T-cell (primary cell): ENCODE results near the gene WIPF3. TPM values are rescaled to one million over a fixed set of nuclear protein-coding genes. Genes with fewer than 3 reads are reported as not detected.
"Not testable (repeated sequence)": the region's sequence is repeated elsewhere in the genome, so short reads cannot be mapped to it uniquely, and the experiment has no call there.

Experiments
- ATAC-seq, 4 experiments: fragments of 200-7000 bp in 3 of 4; fragments of 150-1000 bp in 1 of 4; cut with Tn5 transposase; replicated peaks in 1 of 4; 1 replicate in 3 of 4; 2 replicates in 1 of 4; pipeline ENCODE4 v1.10.0; 2021; ENCODE audit warnings: moderate library complexity in 3 of 4, mild to moderate bottlenecking in 2 of 4, moderate number of reproducible peaks in 1 of 4
- CTCF ChIA-PET, 2 donors: fragments of 300-600 bp; sonication (Branson Sonifier 250); formaldehyde crosslinking; loops; one replicate each; lab custom pipeline; 2022; ENCODE audit warnings: antibody characterized with exemption in 2 of 2; lab: Charles Lee
- POLR2A ChIA-PET, 2 donors: fragments of 300-600 bp; sonication (Branson Sonifier 250); formaldehyde crosslinking; loops; one replicate each; lab custom pipeline; 2022; ENCODE audit warnings: antibody characterized with exemption in 2 of 2; lab: Charles Lee
- DNase-seq, 35 experiments: peaks; one replicate each; pipeline versions ENCODE4 v3.0.0 to v3.0.0-alpha.2; 2013 to 2023
- H3K27ac ChIP-seq: one replicate; pipeline ENCODE4 v1.5.1; 2013; ENCODE audit warnings: low read length
- H3K27me3 ChIP-seq, 2 experiments: replicated peaks in 1 of 2; 1 replicate in 1 of 2; 2 replicates in 1 of 2; pipeline versions ENCODE4 v1.6.1 to v1.7.0; 2013; ENCODE audit warnings: low read length in 1 of 2, mixed read lengths in 1 of 2; ENCODE audit not compliant: control insufficient read depth in 2 of 2, insufficient read depth in 2 of 2; ENCODE audit errors: extremely low read depth in 1 of 2
- H3K36me3 ChIP-seq, 2 donors: 1 replicate in 1 of 2; 2 replicates in 1 of 2; pipeline versions ENCODE4 v1.6.1 to v1.7.0; 2013; ENCODE audit warnings: low read length in 1 of 2; ENCODE audit not compliant: control insufficient read depth in 2 of 2, insufficient read depth in 1 of 2; ENCODE audit errors: extremely low read depth in 1 of 2
- H3K4me1 ChIP-seq, 2 experiments: 1 replicate in 1 of 2; 2 replicates in 1 of 2; pipeline versions ENCODE4 v1.6.1 to v1.7.0; 2013; ENCODE audit warnings: low read length in 2 of 2, mixed read lengths in 1 of 2; ENCODE audit not compliant: insufficient read depth in 2 of 2, control insufficient read depth in 1 of 2; ENCODE audit errors: extremely low read depth in 1 of 2
- H3K4me3 ChIP-seq, 2 donors: 1 replicate in 1 of 2; 2 replicates in 1 of 2; pipeline versions ENCODE4 v1.5.1 to v1.7.0; 2013; ENCODE audit warnings: mild to moderate bottlenecking in 2 of 2, low read length in 1 of 2, moderate library complexity in 1 of 2; ENCODE audit not compliant: control insufficient read depth in 1 of 2; ENCODE audit errors: extremely low read depth in 1 of 2
- H3K9me3 ChIP-seq: 2 replicates; pipeline ENCODE4 v1.7.0; 2013
- H3K27ac Mint-ChIP-seq, 2 donors: one replicate each; pipeline ENCODE4 v1.8.0; 2020 to 2021; ENCODE audit warnings: mild to moderate bottlenecking in 2 of 2, mixed read lengths in 2 of 2
- H3K27me3 Mint-ChIP-seq, 2 donors: one replicate each; pipeline ENCODE4 v1.8.0; 2021 to 2022; ENCODE audit warnings: mixed read lengths in 2 of 2
- H3K36me3 Mint-ChIP-seq: one replicate; pipeline ENCODE4 v1.8.0; 2021; ENCODE audit warnings: mixed read lengths
- H3K4me1 Mint-ChIP-seq, 3 donors: one replicate each; pipeline ENCODE4 v1.8.0; 2020 to 2022; ENCODE audit warnings: mixed read lengths in 3 of 3, mild to moderate bottlenecking in 1 of 3
- H3K4me3 Mint-ChIP-seq, 3 donors: one replicate each; pipeline ENCODE4 v1.8.0; 2020 to 2022; ENCODE audit warnings: mild to moderate bottlenecking in 3 of 3, mixed read lengths in 3 of 3, moderate library complexity in 3 of 3
- H3K9me3 Mint-ChIP-seq, 3 donors: one replicate each; pipeline ENCODE4 v1.8.0; 2020 to 2022; ENCODE audit warnings: mixed read lengths in 3 of 3
- WGBS: methylation state at CpG from one replicate; pipeline ENCODE4 v1.1.5; 2013; ENCODE audit warnings: missing lambda C conversion rate; ENCODE audit not compliant: insufficient coverage; 5-methylcytosine and 5-hydroxymethylcytosine counted together
- total RNA-seq, 35 experiments: library from RNA in 6 of 35; stranded (reverse) in 6 of 35; fragments of 120-200 nt in 1 of 35; gene quantifications; one replicate each; pipeline versions ENCODE4 v1.2.1 to v1.2.4 and lab custom pipeline; 2013 to 2026

The WIPF3 gene
- total RNA-seq, 5 donors from 2014 or later (not counting 1 experiment from before 2014, with no cell fraction given) = 0.06 to 0.16 (median 0.07) TPM; not detected in 2

GRCh38 chr7:29886827-29887226 lies 80.5 kb downstream of the WIPF3 start:
- no peaks in the 10 kb centered on the region for H3K36me3 ChIP-seq
- no peak for DNase-seq
- Mint-ChIP-seq H3K4me1 (peaks cover 0 to 14% (median 11%) of the 10 kb centered on the region in 3 donors), H3K27ac (no peak overlapping the region), H3K27me3 (peaks cover 7 to 27% of the 10 kb centered on the region in 2 donors), H3K9me3 (no peaks in the 10 kb centered on the region), H3K36me3 (no peaks in the 10 kb centered on the region), H3K4me3 (no peak overlapping the region)
- no peak for ATAC-seq
- no peaks in the 10 kb centered on the region for H3K9me3 ChIP-seq
- H3K4me1 ChIP-seq = peaks cover 0 to 5% of the 10 kb centered on the region in 2 experiments
- ChIA-PET CTCF (no interaction called here), POLR2A (no interaction called here)
- H3K27me3 ChIP-seq = peaks cover 2 to 9% of the 10 kb centered on the region in 2 experiments
- no peak overlapping the region for H3K4me3 ChIP-seq
- H3K27ac ChIP-seq = no peak overlapping the region
- WGBS = 88% methylated on average over 2 of the region's 2 CpGs

GRCh38 chr7:29888006-29888405 lies 81.7 kb downstream of the WIPF3 start:
- H3K36me3 ChIP-seq = no peaks in the 10 kb centered on the region
- H3K27me3 ChIP-seq = peaks cover 2 to 11% of the 10 kb centered on the region in 2 experiments
- CTCF ChIA-PET = no interaction called here
- DNase-seq (no peak), ATAC-seq (no peak)
- POLR2A ChIA-PET = no interaction called here
- peaks cover 7 to 22% of the 10 kb centered on the region in 2 donors for H3K27me3 Mint-ChIP-seq
- H3K9me3 Mint-ChIP-seq = no peaks in the 10 kb centered on the region
- no peak overlapping the region for H3K27ac Mint-ChIP-seq
- no peaks in the 10 kb centered on the region for H3K9me3 ChIP-seq
- H3K4me3 Mint-ChIP-seq = no peak overlapping the region
- H3K4me3 ChIP-seq = no peak overlapping the region
- H3K4me1 Mint-ChIP-seq = peaks cover 0 to 9% (median 4%) of the 10 kb centered on the region in 3 donors
- peaks cover 0 to 5% of the 10 kb centered on the region in 2 experiments for H3K4me1 ChIP-seq
- no peak overlapping the region for H3K27ac ChIP-seq
- 81% methylated on average over 5 of the region's 7 CpGs for WGBS
- H3K36me3 Mint-ChIP-seq = no peaks in the 10 kb centered on the region

DNA sequence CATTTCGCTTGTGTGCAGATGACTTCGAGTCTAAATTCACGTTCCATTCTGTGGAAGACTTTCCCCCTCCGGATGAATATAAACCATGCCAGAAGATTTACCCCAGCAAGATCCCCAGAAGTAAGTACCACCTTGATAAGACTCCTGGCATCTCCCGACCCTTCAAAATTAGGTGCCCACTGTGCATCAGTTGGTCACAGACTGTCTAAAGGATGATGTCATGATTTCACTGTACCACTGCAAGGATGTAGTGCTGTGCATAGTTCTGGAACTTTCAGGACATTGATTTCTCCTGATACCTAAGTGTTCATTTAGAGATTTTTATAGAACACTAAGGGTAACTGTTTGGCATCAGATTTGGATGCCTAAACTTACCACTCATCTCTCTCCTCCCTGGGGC lies 83.0 kb downstream of the WIPF3 start:
- Mint-ChIP-seq H3K27ac (no peak overlapping the region), H3K9me3 (no peaks in the 10 kb centered on the region), H3K4me3 (no peak overlapping the region), H3K27me3 (peaks cover 3 to 16% of the 10 kb centered on the region in 2 donors), H3K36me3 (no peaks in the 10 kb centered on the region), H3K4me1 (peaks cover 0 to 4% (median 0%) of the 10 kb centered on the region in 3 donors)
- 88% methylated on average over 4 of the region's 5 CpGs for WGBS
- POLR2A ChIA-PET = no interaction called here
- Histone ChIP-seq H3K27me3 (peaks cover 2 to 7% of the 10 kb centered on the region in 2 experiments), H3K4me1 (no peaks in the 10 kb centered on the region), H3K9me3 (no peaks in the 10 kb centered on the region), H3K4me3 (no peak overlapping the region), H3K27ac (no peak overlapping the region), H3K36me3 (no peaks in the 10 kb centered on the region)
- no peak for ATAC-seq
- CTCF ChIA-PET = no interaction called here
- no peak for DNase-seq

DNA sequence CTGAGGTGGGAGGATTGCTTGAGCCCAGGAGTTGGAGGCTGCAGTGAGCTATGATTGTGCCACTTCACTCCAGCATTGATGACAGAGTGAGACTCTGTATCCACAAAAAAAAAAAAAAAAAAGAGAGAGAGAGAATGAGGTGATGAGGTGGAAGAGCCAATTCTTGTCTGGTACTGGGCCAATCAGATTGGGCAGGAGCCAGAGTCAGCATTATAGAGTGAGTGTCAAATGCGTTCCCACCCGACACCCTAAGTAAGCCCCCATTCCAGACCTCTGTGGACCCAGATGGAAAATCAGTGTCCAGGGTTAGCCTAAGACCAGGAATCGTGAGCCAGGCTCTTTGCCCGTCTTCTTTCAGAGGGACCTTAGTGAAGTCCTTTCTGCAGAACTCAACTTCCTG lies 83.9 kb downstream of the WIPF3 start:
- Mint-ChIP-seq H3K27me3 (peaks cover under 1 to 8% of the 10 kb centered on the region in 2 donors), H3K36me3 (no peaks in the 10 kb centered on the region), H3K27ac (no peak overlapping the region), H3K9me3 (no peaks in the 10 kb centered on the region), H3K4me1 (no peaks in the 10 kb centered on the region), H3K4me3 (no peak overlapping the region)
- no peak overlapping the region for H3K27ac ChIP-seq
- H3K27me3 ChIP-seq = peaks cover 0 to 4% of the 10 kb centered on the region in 2 experiments
- no peaks in the 10 kb centered on the region for H3K9me3 ChIP-seq
- ChIA-PET POLR2A (no interaction called here), CTCF (no interaction called here)
- ATAC-seq (no peak), DNase-seq (no peak)
- H3K36me3 ChIP-seq = no peaks in the 10 kb centered on the region
- 75% methylated on average over 4 of the region's 4 CpGs for WGBS
- no peaks in the 10 kb centered on the region for H3K4me1 ChIP-seq
- no peak overlapping the region for H3K4me3 ChIP-seq

DNA sequence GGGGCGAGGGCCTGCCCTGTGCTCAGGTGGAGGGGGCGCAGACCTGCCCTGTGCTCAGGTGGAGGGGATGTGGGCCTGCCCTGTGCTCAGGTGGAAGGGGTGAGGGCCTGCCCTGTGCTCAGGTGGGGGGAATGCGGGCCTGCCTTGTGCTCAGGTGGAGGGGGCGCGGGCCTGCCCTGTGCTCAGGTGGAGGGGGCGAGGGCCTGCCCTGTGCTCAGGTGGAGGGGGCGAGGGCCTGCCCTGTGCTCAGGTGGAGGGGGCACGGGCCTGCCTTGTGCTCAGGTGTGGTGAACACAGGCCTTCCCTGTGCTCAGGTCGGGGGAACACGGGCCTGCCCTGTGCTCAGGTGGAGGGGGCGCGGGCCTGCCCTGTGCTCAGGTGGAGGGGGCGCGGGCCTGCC lies 84.5 kb downstream of the WIPF3 start:
- ATAC-seq, H3K27me3 ChIP-seq, CTCF ChIA-PET, H3K4me3 ChIP-seq, H3K27ac ChIP-seq, H3K9me3 Mint-ChIP-seq, H3K4me1 Mint-ChIP-seq, H3K9me3 ChIP-seq, H3K4me3 Mint-ChIP-seq, DNase-seq, H3K27me3 Mint-ChIP-seq, H3K4me1 ChIP-seq, H3K36me3 Mint-ChIP-seq, H3K36me3 ChIP-seq, POLR2A ChIA-PET, H3K27ac Mint-ChIP-seq: not testable (repeated sequence)
- 83% methylated on average over 8 of the region's 14 CpGs for WGBS

- H3K4me1 ChIP-seq = no peaks in the 10 kb centered on the region
- H3K27me3 ChIP-seq = peaks cover 0 to 7% of the 10 kb centered on the region in 2 experiments
- no peak for DNase-seq
- Mint-ChIP-seq H3K36me3 (no peaks in the 10 kb centered on the region), H3K4me1 (no peaks in the 10 kb centered on the region), H3K27ac (no peak overlapping the region), H3K4me3 (no peak overlapping the region), H3K9me3 (peaks cover 0 to 2% (median 0%) of the 10 kb centered on the region in 3 donors), H3K27me3 (peaks cover 0 to 9% of the 10 kb centered on the region in 2 donors)
- no CpG with 5 or more reads among the region's 4 CpGs for WGBS
- CTCF ChIA-PET = no interaction called here
- no peak overlapping the region for H3K27ac ChIP-seq
- H3K36me3 ChIP-seq = no peaks in the 10 kb centered on the region
- no peak for ATAC-seq
- POLR2A ChIA-PET = no interaction called here
- no peaks in the 10 kb centered on the region for H3K9me3 ChIP-seq
- no peak overlapping the region for H3K4me3 ChIP-seq
Observed at GRCh38 chr7:29891766-29892165, 85.5 kb downstream of the WIPF3 start.

- no peak for DNase-seq
- no peaks in the 10 kb centered on the region for H3K9me3 ChIP-seq
- Mint-ChIP-seq H3K27me3 (peaks cover 0 to 11% of the 10 kb centered on the region in 2 donors), H3K36me3 (no peaks in the 10 kb centered on the region), H3K27ac (no peak overlapping the region), H3K4me1 (no peaks in the 10 kb centered on the region), H3K4me3 (no peak overlapping the region), H3K9me3 (peaks cover 0 to 6% (median 3%) of the 10 kb centered on the region in 3 donors)
- 87% methylated on average over 5 of the region's 5 CpGs for WGBS
- ChIA-PET POLR2A (no interaction called here), CTCF (no interaction called here)
- no peak for ATAC-seq
- no peaks in the 10 kb centered on the region for H3K4me1 ChIP-seq
- no peak overlapping the region for H3K27ac ChIP-seq
- peaks cover 0 to 7% of the 10 kb centered on the region in 2 experiments for H3K27me3 ChIP-seq
- no peaks in the 10 kb centered on the region for H3K36me3 ChIP-seq
- H3K4me3 ChIP-seq = no peak overlapping the region
Observed at GRCh38 chr7:29892231-29892630, 85.9 kb downstream of the WIPF3 start.
